GM12872 (cell line): Measurements from ENCODE around the gene UPF2.

Experiments used
- TF ChIP-seq, protein P1 (sequence below): IDR thresholded peaks from 3 replicates; pipeline ENCODE4 v1.5.1; 2011; ENCODE audit warnings: low read depth, mild to moderate bottlenecking, low read length, moderate library complexity; ENCODE audit not compliant: insufficient read depth

Gene UPF2

GRCh38 chr10:12018438-12019282 is 23.9 kb downstream of the UPF2 start:
- TF ChIP-seq, protein P1, sequence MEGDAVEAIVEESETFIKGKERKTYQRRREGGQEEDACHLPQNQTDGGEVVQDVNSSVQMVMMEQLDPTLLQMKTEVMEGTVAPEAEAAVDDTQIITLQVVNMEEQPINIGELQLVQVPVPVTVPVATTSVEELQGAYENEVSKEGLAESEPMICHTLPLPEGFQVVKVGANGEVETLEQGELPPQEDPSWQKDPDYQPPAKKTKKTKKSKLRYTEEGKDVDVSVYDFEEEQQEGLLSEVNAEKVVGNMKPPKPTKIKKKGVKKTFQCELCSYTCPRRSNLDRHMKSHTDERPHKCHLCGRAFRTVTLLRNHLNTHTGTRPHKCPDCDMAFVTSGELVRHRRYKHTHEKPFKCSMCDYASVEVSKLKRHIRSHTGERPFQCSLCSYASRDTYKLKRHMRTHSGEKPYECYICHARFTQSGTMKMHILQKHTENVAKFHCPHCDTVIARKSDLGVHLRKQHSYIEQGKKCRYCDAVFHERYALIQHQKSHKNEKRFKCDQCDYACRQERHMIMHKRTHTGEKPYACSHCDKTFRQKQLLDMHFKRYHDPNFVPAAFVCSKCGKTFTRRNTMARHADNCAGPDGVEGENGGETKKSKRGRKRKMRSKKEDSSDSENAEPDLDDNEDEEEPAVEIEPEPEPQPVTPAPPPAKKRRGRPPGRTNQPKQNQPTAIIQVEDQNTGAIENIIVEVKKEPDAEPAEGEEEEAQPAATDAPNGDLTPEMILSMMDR, result no peak

- TF ChIP-seq, protein P1, result no peak
Measured at GRCh38 chr10:12013926-12014325, 28.7 kb downstream of the UPF2 start.

- TF ChIP-seq, protein P1, result no peak
Measured at GRCh38 chr10:12010353-12010752, 32.3 kb downstream of the UPF2 start.

DNA sequence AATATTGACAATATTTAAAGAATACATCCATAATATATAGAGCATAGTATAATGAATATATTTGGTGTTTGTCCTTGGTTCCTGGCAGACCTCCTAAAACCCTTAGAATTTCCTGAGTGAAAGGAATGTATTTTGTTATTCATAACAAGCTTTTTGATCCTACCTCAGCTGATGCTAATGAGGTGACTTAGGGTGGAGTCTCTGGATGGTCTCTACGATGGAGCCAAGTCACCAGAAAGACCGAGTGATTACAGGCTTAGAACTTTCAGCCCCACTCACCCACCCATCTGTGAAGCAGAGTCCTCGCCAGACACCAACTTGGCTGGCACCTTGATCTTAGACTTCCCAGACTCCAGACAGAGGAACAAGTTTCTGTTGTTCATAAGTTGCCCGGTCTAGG is 35.9 kb downstream of the UPF2 start:
- TF ChIP-seq, protein P1, result no peak

- TF ChIP-seq, protein P1, result no peak
Measured at GRCh38 chr10:11993834-11994468, 48.7 kb downstream of the UPF2 start.

GRCh38 chr10:11988924-11989323 is 53.7 kb downstream of the UPF2 start:
- TF ChIP-seq, protein P1, result no peak

GRCh38 chr10:11986593-11987216 is 55.9 kb downstream of the UPF2 start:
- TF ChIP-seq, protein P1, result peak; percentile 80
